GM12891 (cell line): Measurements from ENCODE around the gene STRN.

Source experiments
- POLR2A ChIP-seq: IDR thresholded peaks from 2 replicates; pipeline ENCODE4 v1.6.1; 2011; ENCODE audit warnings: low read depth, low read length, control low read depth
- SPI1 ChIP-seq: IDR thresholded peaks from 2 replicates; pipeline ENCODE4 v1.6.1; 2011; ENCODE audit warnings: low read depth, low read length, control low read depth

DNA sequence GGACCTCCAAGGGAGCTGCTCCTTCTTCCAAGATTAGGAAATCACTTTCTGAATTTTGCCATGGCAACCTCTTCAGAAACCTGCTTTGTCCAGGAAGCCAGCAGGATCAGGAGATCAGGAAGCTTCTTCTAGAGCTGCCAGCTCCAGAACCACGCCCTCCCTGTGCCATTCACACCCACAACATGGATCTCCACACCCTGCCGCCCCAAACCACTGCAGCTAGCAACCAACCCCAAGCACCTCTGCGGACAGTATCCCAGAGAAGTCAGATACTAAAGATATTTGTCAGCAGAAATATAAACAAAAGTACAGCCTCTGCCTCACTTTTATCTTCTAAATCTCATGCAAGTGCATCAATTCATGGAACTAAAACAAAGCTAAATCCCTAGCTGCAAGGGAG is 163.4 kb downstream of the STRN start:
- no peak for TF ChIP-seq POLR2A
- no peak for TF ChIP-seq SPI1
